AG09319 (cell line): ENCODE data around the gene SCN4A.

ENCODE experiments used
- DNase-seq: peaks from one replicate; pipeline ENCODE4 v3.0.0-alpha.2; 2010; ENCODE audit warnings: low read depth; ENCODE audit errors: extremely low read depth
- TF ChIP-seq, protein P1 (sequence below): IDR thresholded peaks from 2 replicates; pipeline ENCODE4 v1.5.1; 2011; ENCODE audit warnings: low read depth, mild to moderate bottlenecking, inconsistent platforms, low read length, moderate library complexity

Gene SCN4A

DNA sequence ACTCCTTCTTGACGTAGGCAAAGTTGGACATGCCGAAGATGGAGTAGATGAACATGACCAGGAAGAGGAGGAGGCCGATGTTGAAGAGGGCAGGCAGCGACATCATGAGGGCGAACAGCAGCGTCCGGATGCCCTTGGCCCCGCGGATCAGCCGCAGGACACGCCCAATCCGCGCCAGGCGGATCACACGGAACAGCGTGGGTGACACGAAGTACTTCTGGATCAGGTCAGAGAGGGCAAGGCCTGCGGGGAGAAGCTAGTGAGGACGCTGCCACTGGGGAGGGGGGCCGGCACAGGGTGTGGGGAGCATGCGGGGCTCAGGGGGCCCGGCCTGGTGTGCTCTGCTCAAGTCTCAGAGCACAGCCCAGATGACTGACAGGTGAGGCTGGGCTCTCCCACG lies 31.0 kb downstream of the SCN4A start:
- DNase-seq: no peak
- TF ChIP-seq, protein P1, sequence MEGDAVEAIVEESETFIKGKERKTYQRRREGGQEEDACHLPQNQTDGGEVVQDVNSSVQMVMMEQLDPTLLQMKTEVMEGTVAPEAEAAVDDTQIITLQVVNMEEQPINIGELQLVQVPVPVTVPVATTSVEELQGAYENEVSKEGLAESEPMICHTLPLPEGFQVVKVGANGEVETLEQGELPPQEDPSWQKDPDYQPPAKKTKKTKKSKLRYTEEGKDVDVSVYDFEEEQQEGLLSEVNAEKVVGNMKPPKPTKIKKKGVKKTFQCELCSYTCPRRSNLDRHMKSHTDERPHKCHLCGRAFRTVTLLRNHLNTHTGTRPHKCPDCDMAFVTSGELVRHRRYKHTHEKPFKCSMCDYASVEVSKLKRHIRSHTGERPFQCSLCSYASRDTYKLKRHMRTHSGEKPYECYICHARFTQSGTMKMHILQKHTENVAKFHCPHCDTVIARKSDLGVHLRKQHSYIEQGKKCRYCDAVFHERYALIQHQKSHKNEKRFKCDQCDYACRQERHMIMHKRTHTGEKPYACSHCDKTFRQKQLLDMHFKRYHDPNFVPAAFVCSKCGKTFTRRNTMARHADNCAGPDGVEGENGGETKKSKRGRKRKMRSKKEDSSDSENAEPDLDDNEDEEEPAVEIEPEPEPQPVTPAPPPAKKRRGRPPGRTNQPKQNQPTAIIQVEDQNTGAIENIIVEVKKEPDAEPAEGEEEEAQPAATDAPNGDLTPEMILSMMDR: no peak

DNA sequence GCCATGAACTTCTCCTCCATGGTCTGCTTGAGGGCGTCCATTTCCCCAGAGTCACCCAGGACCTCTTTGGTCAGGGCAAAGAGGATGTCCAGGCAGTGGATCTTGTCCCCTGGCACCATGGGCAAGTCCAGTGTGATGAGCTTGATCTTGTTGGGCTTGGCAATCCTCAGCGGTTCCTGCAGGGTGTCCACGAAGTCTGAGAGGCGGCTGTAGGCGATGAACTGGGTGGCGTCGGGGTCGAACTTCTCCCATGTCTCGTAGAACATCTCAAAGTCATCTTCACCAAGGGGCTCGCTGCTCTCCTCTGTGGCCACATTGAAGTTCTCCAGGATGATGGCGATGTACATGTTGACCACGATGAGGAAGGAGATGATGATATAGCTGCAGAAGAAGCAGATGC lies 31.6 kb downstream of the SCN4A start:
- TF ChIP-seq, protein P1: no peak
- DNase-seq: no peak

DNA sequence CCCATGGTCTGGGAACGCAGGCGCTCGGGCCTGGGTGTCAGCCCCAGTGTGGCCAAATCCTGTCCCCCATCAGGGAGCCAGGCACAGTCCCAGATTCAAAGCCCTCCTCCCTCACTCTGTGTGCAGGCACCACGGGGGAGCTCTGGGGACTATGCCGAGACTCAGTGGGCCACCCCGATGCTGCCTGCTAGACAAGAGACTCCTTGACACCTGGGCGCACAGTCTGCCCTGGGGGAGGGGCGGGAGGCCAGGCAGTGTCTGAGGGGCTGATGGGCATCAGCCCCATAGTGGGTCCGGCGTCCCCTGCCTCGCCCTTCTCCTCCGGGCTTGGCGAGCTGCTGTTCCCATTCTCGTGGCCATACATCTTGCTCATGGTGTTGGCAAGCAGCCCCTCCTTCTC lies 32.1 kb downstream of the SCN4A start:
- TF ChIP-seq, protein P1: no peak
- no peak for DNase-seq

DNA sequence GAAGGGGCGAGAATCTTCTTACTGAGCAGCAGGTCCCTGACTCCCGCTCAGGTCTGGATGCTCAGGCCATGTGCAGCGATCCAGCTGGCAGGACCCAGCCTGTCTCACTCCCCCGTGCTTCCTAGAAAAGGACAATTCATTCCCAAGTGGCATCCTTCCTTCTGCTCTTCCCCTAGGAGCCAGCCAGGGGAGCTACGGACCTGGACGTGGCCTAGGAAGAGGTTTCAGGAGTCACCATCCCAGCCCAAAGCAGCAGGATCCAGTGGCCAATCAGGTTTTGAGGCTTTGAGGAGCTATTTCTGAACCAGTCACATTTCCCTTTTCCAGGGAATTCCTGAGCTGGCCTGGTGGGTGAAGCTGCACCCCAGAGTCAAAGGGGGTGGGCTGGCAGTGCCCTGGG lies 32.8 kb downstream of the SCN4A start:
- no peak for DNase-seq
- TF ChIP-seq, protein P1: no peak

DNA sequence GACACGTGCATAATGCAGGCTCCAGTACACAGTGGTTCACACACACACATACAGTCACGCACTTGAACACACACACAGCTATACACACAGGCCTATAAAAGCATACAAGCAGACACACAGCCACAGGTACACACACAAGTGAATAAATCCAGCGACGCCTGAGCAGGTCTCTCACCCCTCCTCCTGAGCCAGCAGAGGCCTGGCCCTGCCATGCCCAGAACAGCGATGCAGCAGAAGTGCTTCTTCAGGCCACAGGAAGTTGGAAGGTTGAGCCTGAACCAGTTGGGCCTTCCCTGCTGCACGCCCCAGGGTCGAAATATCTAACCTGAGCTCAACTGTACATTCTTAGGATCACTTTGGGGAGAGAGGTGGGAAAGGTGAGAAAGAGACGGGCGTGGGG lies 33.3 kb downstream of the SCN4A start:
- TF ChIP-seq, protein P1: no peak
- DNase-seq: no peak

DNA sequence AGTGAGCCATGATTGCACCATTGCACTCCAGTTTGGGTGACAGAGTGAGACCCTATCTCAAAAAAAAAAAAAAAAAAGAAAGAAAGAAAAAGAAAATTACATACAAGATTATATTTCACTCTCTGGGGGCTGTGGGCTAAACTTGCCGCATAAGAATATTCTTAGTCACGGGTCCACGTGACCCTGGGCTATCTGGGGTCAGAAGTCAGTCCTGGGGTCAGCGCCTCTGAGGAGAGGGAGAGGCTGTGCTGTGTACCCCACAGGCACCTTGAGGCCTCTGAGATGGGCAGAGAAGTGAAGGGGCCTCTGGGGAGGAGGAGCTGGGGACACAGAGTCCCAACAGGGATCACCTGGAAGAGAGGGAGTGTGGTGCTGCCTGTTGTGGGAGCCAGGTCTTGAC lies 34.8 kb downstream of the SCN4A start:
- TF ChIP-seq, protein P1: no peak
- no peak for DNase-seq

DNA sequence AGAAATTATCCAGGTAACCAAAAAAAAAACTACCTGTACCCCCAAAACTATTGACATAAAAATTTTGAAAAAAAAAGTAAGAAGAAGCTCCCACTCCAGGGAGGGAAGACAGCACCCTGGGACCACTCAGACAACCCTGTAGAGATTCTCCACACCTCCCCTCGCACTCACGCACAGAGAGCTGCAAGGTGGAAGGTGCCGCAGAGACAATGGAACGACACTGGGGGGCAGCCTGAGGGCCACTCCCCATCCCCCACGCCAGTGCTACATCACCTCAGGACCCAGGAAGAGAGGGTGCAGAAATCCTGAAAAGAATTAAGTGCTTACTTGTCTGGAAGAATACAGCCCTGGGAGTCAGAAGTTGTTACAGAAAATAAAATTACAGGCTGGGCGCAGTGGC lies 35.4 kb downstream of the SCN4A start:
- no peak for DNase-seq
- TF ChIP-seq, protein P1: no peak
